Osteocyte (in vitro differentiated cells): ENCODE measurements around the gene PDE11A. TPM values are rescaled to one million over a fixed set of nuclear protein-coding genes. Genes with fewer than 3 reads are reported as not detected.

Source experiments
- DNase-seq: peaks from one replicate; pipeline ENCODE4 v3.0.0; 2021; ENCODE audit warnings: mixed read lengths; ENCODE audit not compliant: unreplicated experiment; ENCODE audit errors: extremely low spot score
- H3K27ac Mint-ChIP-seq: one replicate; pipeline ENCODE4 v1.8.0; 2021; ENCODE audit warnings: mild to moderate bottlenecking, mixed read lengths; ENCODE audit not compliant: unreplicated experiment
- H3K27me3 Mint-ChIP-seq: one replicate; pipeline ENCODE4 v1.8.0; 2021; ENCODE audit warnings: mixed read lengths; ENCODE audit not compliant: unreplicated experiment
- H3K36me3 Mint-ChIP-seq: one replicate; pipeline ENCODE4 v1.8.0; 2021; ENCODE audit warnings: mixed read lengths; ENCODE audit not compliant: unreplicated experiment
- H3K4me1 Mint-ChIP-seq: one replicate; pipeline ENCODE4 v1.8.0; 2021; ENCODE audit warnings: mixed read lengths; ENCODE audit not compliant: unreplicated experiment
- H3K4me3 Mint-ChIP-seq: one replicate; pipeline ENCODE4 v1.8.0; 2021; ENCODE audit warnings: mild to moderate bottlenecking, moderate library complexity, mixed read lengths; ENCODE audit not compliant: unreplicated experiment
- H3K9me3 Mint-ChIP-seq: one replicate; pipeline ENCODE4 v1.8.0; 2021; ENCODE audit warnings: mixed read lengths; ENCODE audit not compliant: unreplicated experiment
- CTCF ChIP-seq: fragments of 200-600 bp; sonication (generic); IDR thresholded peaks from 2 replicates; pipeline ENCODE4 v1.5.0; 2021; ENCODE audit warnings: antibody characterized with exemption, mild to moderate bottlenecking, moderate library complexity
- total RNA-seq: library from RNA; stranded (reverse); gene quantifications from 2 replicates; pipeline ENCODE4 v1.2.1, GENCODE V29; 2021

The PDE11A gene
- total RNA-seq, 1 donor from 2014 or later, result 0.05 TPM

- H3K36me3 Mint-ChIP-seq, result peaks cover 7% of the 10 kb centered on the region
- peaks cover 13% of the 10 kb centered on the region for H3K4me1 Mint-ChIP-seq
- no peaks in the 10 kb centered on the region for H3K27me3 Mint-ChIP-seq
- H3K9me3 Mint-ChIP-seq, result no peaks in the 10 kb centered on the region
- H3K4me3 Mint-ChIP-seq, result no peak overlapping the region
- H3K27ac Mint-ChIP-seq, result no peak overlapping the region
- no peak for TF ChIP-seq CTCF
- no peak for DNase-seq
Measured at GRCh38 chr2:178114462-178114861, 41.9 kb upstream of the PDE11A start.

- peak; percentile 97 for DNase-seq
- peaks cover 4% of the 10 kb centered on the region for H3K36me3 Mint-ChIP-seq
- H3K27ac Mint-ChIP-seq, result peak within 1 kb of the TSS; percentile 91
Measured at GRCh38 chr2:178112202-178113152, 39.9 kb upstream of the PDE11A start, which contains the start of gene RBM45. TSS of gene RBM45 (plus strand) at chr2:178112437. CDS start at chr2:178112547, 110 bp downstream.

GRCh38 chr2:178111743-178112142 is 39.2 kb upstream of the PDE11A start:
- Mint-ChIP-seq H3K27me3 (peaks cover 11% of the 10 kb centered on the region), H3K27ac (peak overlapping the region; percentile 91), H3K4me3 (no peak overlapping the region), H3K4me1 (peaks cover 13% of the 10 kb centered on the region), H3K9me3 (no peaks in the 10 kb centered on the region), H3K36me3 (peaks cover 4% of the 10 kb centered on the region)
- TF ChIP-seq CTCF, result no peak
- DNase-seq, result no peak

More at GRCh38 chr2:178112202-178113152, 39.9 kb upstream of the PDE11A start, which contains the start of gene RBM45:
- peaks cover 5% of the 10 kb centered on the region for H3K27me3 Mint-ChIP-seq
- peak within 1 kb of the TSS; percentile 96 for H3K4me3 Mint-ChIP-seq
- peaks cover 13% of the 10 kb centered on the region for H3K4me1 Mint-ChIP-seq
- TF ChIP-seq CTCF, result peak; percentile 100
- H3K9me3 Mint-ChIP-seq, result no peaks in the 10 kb centered on the region

- Mint-ChIP-seq H3K4me1 (peaks cover 13% of the 10 kb centered on the region), H3K36me3 (no peaks in the 10 kb centered on the region), H3K9me3 (no peaks in the 10 kb centered on the region), H3K27me3 (peaks cover 14% of the 10 kb centered on the region), H3K27ac (no peak overlapping the region), H3K4me3 (no peak overlapping the region)
- DNase-seq, result no peak
- no peak for TF ChIP-seq CTCF
Measured at GRCh38 chr2:178110681-178111080, 38.1 kb upstream of the PDE11A start.

- H3K4me1 Mint-ChIP-seq, result peaks cover 13% of the 10 kb centered on the region
- H3K36me3 Mint-ChIP-seq, result no peaks in the 10 kb centered on the region
- H3K27me3 Mint-ChIP-seq, result peaks cover 14% of the 10 kb centered on the region
- H3K4me3 Mint-ChIP-seq, result no peak overlapping the region
- no peak overlapping the region for H3K27ac Mint-ChIP-seq
- peak; percentile 67 for TF ChIP-seq CTCF
- H3K9me3 Mint-ChIP-seq, result no peaks in the 10 kb centered on the region
- DNase-seq, result no peak
Measured at GRCh38 chr2:178109813-178110212, 37.2 kb upstream of the PDE11A start.
